Measurements from ENCODE around the gene TMPRSS13.

DNA sequence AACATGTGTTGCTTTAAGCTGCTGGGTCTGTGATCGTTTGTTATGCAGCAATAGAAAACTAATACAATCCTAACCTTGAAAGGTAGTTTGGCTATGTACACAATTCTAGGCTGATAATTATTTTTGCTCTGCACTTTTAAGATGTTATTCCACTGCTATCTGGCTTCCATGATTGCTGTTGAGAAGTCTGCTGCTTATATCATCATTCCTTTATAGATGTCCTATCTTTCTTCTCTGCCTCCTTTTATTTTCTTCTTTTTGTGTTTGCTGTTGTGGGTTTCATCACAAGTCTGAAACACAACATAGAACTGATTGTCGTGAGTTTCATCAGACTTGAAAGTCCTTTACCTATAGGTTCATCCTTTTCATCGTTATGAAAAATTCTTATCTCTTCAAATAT is 76.9 kb downstream of the TMPRSS13 start:
- TF ChIP-seq, protein P1, sequence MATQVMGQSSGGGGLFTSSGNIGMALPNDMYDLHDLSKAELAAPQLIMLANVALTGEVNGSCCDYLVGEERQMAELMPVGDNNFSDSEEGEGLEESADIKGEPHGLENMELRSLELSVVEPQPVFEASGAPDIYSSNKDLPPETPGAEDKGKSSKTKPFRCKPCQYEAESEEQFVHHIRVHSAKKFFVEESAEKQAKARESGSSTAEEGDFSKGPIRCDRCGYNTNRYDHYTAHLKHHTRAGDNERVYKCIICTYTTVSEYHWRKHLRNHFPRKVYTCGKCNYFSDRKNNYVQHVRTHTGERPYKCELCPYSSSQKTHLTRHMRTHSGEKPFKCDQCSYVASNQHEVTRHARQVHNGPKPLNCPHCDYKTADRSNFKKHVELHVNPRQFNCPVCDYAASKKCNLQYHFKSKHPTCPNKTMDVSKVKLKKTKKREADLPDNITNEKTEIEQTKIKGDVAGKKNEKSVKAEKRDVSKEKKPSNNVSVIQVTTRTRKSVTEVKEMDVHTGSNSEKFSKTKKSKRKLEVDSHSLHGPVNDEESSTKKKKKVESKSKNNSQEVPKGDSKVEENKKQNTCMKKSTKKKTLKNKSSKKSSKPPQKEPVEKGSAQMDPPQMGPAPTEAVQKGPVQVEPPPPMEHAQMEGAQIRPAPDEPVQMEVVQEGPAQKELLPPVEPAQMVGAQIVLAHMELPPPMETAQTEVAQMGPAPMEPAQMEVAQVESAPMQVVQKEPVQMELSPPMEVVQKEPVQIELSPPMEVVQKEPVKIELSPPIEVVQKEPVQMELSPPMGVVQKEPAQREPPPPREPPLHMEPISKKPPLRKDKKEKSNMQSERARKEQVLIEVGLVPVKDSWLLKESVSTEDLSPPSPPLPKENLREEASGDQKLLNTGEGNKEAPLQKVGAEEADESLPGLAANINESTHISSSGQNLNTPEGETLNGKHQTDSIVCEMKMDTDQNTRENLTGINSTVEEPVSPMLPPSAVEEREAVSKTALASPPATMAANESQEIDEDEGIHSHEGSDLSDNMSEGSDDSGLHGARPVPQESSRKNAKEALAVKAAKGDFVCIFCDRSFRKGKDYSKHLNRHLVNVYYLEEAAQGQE (IDR thresholded peaks at IDR 0.05; ENCODE audit: insufficient read depth in 1 of 2, low read depth in 2 of 2, low read length in 2 of 2) = no peak
- TF ChIP-seq POLR2AphosphoS5 (IDR thresholded peaks at IDR 0.05; ENCODE audit: low read depth, low read length) (no peak), TAF1 (IDR thresholded peaks at IDR 0.05; ENCODE audit: borderline replicate concordance, insufficient read depth, low read length) (no peak), FOXP2 (optimal IDR thresholded peaks at IDR 0.05; ENCODE audit: borderline replicate concordance, extremely low read depth, extremely low read length, insufficient read depth) (no peak)

Data from PFSK-1 (cell line).